IMR-90 (cell line): ENCODE data around the gene CREBBP. TPM values are rescaled to one million over a fixed set of nuclear protein-coding genes. Genes with fewer than 3 reads are reported as not detected.

Experiments used
- ATAC-seq: fragments of 200-7000 bp; cut with Tn5 transposase; 2 replicates; pipeline ENCODE4 v1.9.1; 2020; ENCODE audit warnings: low read depth, mild to moderate bottlenecking, moderate library complexity
- BruUV-seq: library from RNA; stranded (reverse); fragments of 400-500 nt; replicated peaks from 2 replicates; lab custom pipeline; 2021; lab: Mats Ljungman, UMichigan
- CTCF ChIA-PET: fragments of 300-600 bp; formaldehyde crosslinking; extraction: SDS; loops from one replicate; lab custom pipeline; 2021; ENCODE audit warnings: antibody characterized with exemption; lab: Yijun Ruan, JAX
- POLR2A ChIA-PET: fragments of 300-600 bp; sonication (Branson Sonifier 250); formaldehyde crosslinking; loops from one replicate; lab custom pipeline; 2022; ENCODE audit warnings: antibody characterized with exemption; ENCODE audit not compliant: unreplicated experiment; lab: Charles Lee
- DNase-seq: peaks from one replicate; pipeline ENCODE4 v3.0.0; 2013
- H2AFZ ChIP-seq: replicated peaks from 2 replicates; pipeline ENCODE3; 2013; ENCODE audit warnings: low read length, mild to moderate bottlenecking; ENCODE audit not compliant: poor library complexity
- H2AK5ac ChIP-seq: 2 replicates; pipeline ENCODE4 v1.6.1; 2013; ENCODE audit warnings: low read depth, low read length, inconsistent platforms
- H2AK9ac ChIP-seq: replicated peaks from 2 replicates; pipeline ENCODE3; 2013; ENCODE audit warnings: mild to moderate bottlenecking, low read depth, low read length, moderate library complexity; ENCODE audit not compliant: poor library complexity
- H2BK120ac ChIP-seq: 2 replicates; pipeline ENCODE4 v1.6.1; 2013; ENCODE audit warnings: low read depth, low read length, inconsistent platforms
- H2BK15ac ChIP-seq: 3 replicates; pipeline ENCODE4 v1.6.1; 2013; ENCODE audit warnings: low read depth, low read length, inconsistent platforms
- H2BK20ac ChIP-seq: 2 replicates; pipeline ENCODE4 v1.6.1; 2013; ENCODE audit warnings: low read depth, mild to moderate bottlenecking, inconsistent platforms, low read length, moderate library complexity
- H2BK5ac ChIP-seq: 2 replicates; pipeline ENCODE4 v1.6.1; 2013; ENCODE audit warnings: mild to moderate bottlenecking, low read depth, low read length, inconsistent platforms; ENCODE audit not compliant: poor library complexity, severe bottlenecking
- H3K14ac ChIP-seq: replicated peaks from 2 replicates; pipeline ENCODE4 v1.6.1; 2013; ENCODE audit warnings: low read depth, low read length, inconsistent platforms
- H3K18ac ChIP-seq: 2 replicates; pipeline ENCODE4 v1.6.1; 2013; ENCODE audit warnings: low read depth, low read length, control low read depth
- H3K23ac ChIP-seq: 2 replicates; pipeline ENCODE4 v1.6.1; 2013; ENCODE audit warnings: low read depth, low read length, inconsistent platforms
- H3K27ac ChIP-seq: 2 replicates; pipeline ENCODE4 v1.5.1; 2013; ENCODE audit warnings: mild to moderate bottlenecking, control low read depth, low read length; ENCODE audit not compliant: insufficient read depth
- H3K27me3 ChIP-seq: 2 replicates; pipeline ENCODE4 v1.6.1; 2013; ENCODE audit warnings: low read length; ENCODE audit not compliant: control insufficient read depth, insufficient read depth
- H3K36me3 ChIP-seq: 2 replicates; pipeline ENCODE4 v1.6.1; 2013; ENCODE audit warnings: low read length, mixed read lengths; ENCODE audit not compliant: control insufficient read depth, insufficient read depth
- H3K4ac ChIP-seq: 2 replicates; pipeline ENCODE4 v1.6.1; 2013; ENCODE audit warnings: low read depth, low read length, inconsistent platforms
- H3K4me1 ChIP-seq: 2 replicates; pipeline ENCODE4 v1.6.1; 2013; ENCODE audit warnings: low read length, mixed read lengths; ENCODE audit not compliant: control insufficient read depth, insufficient read depth
- H3K4me2 ChIP-seq: 2 replicates; pipeline ENCODE4 v1.6.1; 2013; ENCODE audit warnings: low read depth, mild to moderate bottlenecking, control low read depth, low read length, moderate library complexity
- H3K4me3 ChIP-seq: 2 replicates; pipeline ENCODE4 v1.5.1; 2013; ENCODE audit warnings: low read depth, mild to moderate bottlenecking, control low read depth, low read length, moderate library complexity; ENCODE audit not compliant: insufficient read depth
- H3K56ac ChIP-seq: 2 replicates; pipeline ENCODE4 v1.6.1; 2013; ENCODE audit warnings: low read length, inconsistent platforms; ENCODE audit not compliant: insufficient read depth; ENCODE audit errors: extremely low read depth
- H3K79me1 ChIP-seq, 2 experiments: 2 replicates each; pipeline ENCODE4 v1.6.1; 2013; ENCODE audit warnings: low read length in 2 of 2, inconsistent platforms in 1 of 2, low read depth in 1 of 2
- H3K9ac ChIP-seq: 2 replicates; pipeline ENCODE4 v1.6.1; 2013; ENCODE audit warnings: low read depth, low read length, control low read depth
- H3K9me1 ChIP-seq: 2 replicates; pipeline ENCODE4 v1.6.1; 2013; ENCODE audit warnings: low read length, inconsistent platforms; ENCODE audit not compliant: insufficient read depth
- H3K9me3 ChIP-seq: 2 replicates; pipeline ENCODE4 v1.6.1; 2013; ENCODE audit warnings: low read length; ENCODE audit not compliant: control insufficient read depth, insufficient read depth
- H4K20me1 ChIP-seq: 2 replicates; pipeline ENCODE4 v1.6.1; 2013; ENCODE audit warnings: low read length, inconsistent platforms; ENCODE audit not compliant: insufficient read depth
- H4K5ac ChIP-seq: 2 replicates; pipeline ENCODE4 v1.6.1; 2013; ENCODE audit warnings: mild to moderate bottlenecking, low read depth, low read length, control low read depth
- H4K8ac ChIP-seq, 2 experiments: 2 replicates each; pipeline ENCODE4 v1.6.1; 2013; ENCODE audit warnings: low read depth in 2 of 2, low read length in 2 of 2, control low read depth in 1 of 2, inconsistent platforms in 1 of 2
- H4K91ac ChIP-seq: 2 replicates; pipeline ENCODE4 v1.6.1; 2013; ENCODE audit warnings: low read depth, low read length, inconsistent platforms; ENCODE audit not compliant: insufficient read depth
- CEBPB ChIP-seq: IDR thresholded peaks from 2 replicates; pipeline ENCODE4 v1.6.1; 2012; ENCODE audit warnings: low read depth, low read length, improper control_type of control experiment
- CHD1 ChIP-seq: IDR thresholded peaks from 2 replicates; pipeline ENCODE4 v1.6.1; 2012; ENCODE audit warnings: low read depth, low read length, improper control_type of control experiment
- ELK1 ChIP-seq: fragments of 150-350 bp; IDR thresholded peaks from 2 replicates; pipeline ENCODE4 v1.6.1; 2016; ENCODE audit warnings: low read depth, mild to moderate bottlenecking, low read length, moderate library complexity, borderline replicate concordance
- FOS ChIP-seq: fragments of 150-350 bp; IDR thresholded peaks from 2 replicates; pipeline ENCODE4 v1.6.1; 2016; ENCODE audit warnings: low read depth, low read length
- MAFK ChIP-seq: IDR thresholded peaks from 2 replicates; pipeline ENCODE4 v1.6.1; 2012; ENCODE audit warnings: low read depth, low read length, improper control_type of control experiment
- MAZ ChIP-seq: IDR thresholded peaks from 2 replicates; pipeline ENCODE4 v1.6.1; 2012; ENCODE audit warnings: low read depth, mild to moderate bottlenecking, low read length, improper control_type of control experiment, moderate library complexity, borderline replicate concordance
- MXI1 ChIP-seq: IDR thresholded peaks from 2 replicates; pipeline ENCODE4 v1.6.1; 2012; ENCODE audit warnings: low read depth, mild to moderate bottlenecking, low read length, moderate library complexity, borderline replicate concordance
- NFE2L2 ChIP-seq: fragments of 150-350 bp; IDR thresholded peaks from 2 replicates; pipeline ENCODE4 v1.6.1; 2016; ENCODE audit warnings: low read depth, mild to moderate bottlenecking, low read length
- POLR2A ChIP-seq: IDR thresholded peaks from 2 replicates; pipeline ENCODE4 v1.6.1; 2012; ENCODE audit warnings: mild to moderate bottlenecking, low read depth, low read length
- RAD21 ChIP-seq: IDR thresholded peaks from 2 replicates; pipeline ENCODE4 v1.6.1; 2012; ENCODE audit warnings: low read length, improper control_type of control experiment
- RCOR1 ChIP-seq: IDR thresholded peaks from 2 replicates; pipeline ENCODE4 v1.6.1; 2012; ENCODE audit warnings: mild to moderate bottlenecking, low read length, improper control_type of control experiment; ENCODE audit not compliant: insufficient replicate concordance
- RFX5 ChIP-seq: IDR thresholded peaks from 2 replicates; pipeline ENCODE4 v1.8.0; 2012; ENCODE audit warnings: low read depth, mild to moderate bottlenecking, low read length, moderate library complexity
- SMC3 ChIP-seq: fragments of 150-350 bp; IDR thresholded peaks from 2 replicates; pipeline ENCODE4 v1.6.1; 2016; ENCODE audit warnings: low read depth, mild to moderate bottlenecking, antibody characterized with exemption, low read length, moderate library complexity
- WGBS, 2 experiments: methylation state at CpG; one replicate each; pipeline versions ENCODE4 v1.1.5 to v1.1.7; 2013; ENCODE audit warnings: missing lambda C conversion rate in 2 of 2; ENCODE audit not compliant: insufficient read length in 1 of 2; ENCODE audit errors: extremely low coverage in 2 of 2; 5-methylcytosine and 5-hydroxymethylcytosine counted together
- dilution Hi-C: fragments of 300-500 bp; cut with HindIII; formaldehyde crosslinking; loops from one replicate; pipeline ENCODE4 v1.14.3; 2018; ENCODE audit warnings: low sequenced_read_pairs; ENCODE audit not compliant: unreplicated experiment
- in situ Hi-C: fragments of 300-500 bp; cut with MboI; formaldehyde crosslinking; loops from 3 replicates; pipeline ENCODE4 v1.14.3; 2019; ENCODE audit warnings: low sequenced_read_pairs, inconsistent platforms, mixed read lengths
- intact Hi-C: fragments of 100-400 bp; cut with micrococcal nuclease; formaldehyde crosslinking; loops from 2 replicates; pipeline ENCODE4 v1.10.0; 2022
- polyA plus RNA-seq, 3 experiments: library from polyadenylated mRNA; depleted of rRNA; stranded (reverse); fragments of >200 nt; gene quantifications; 2 replicates each; pipeline ENCODE4 v1.2.3, GENCODE V29; 2012; ENCODE audit warnings: low replicate concordance in 1 of 3
- total RNA-seq: library from RNA; depleted of rRNA; stranded (reverse); fragments of >200 nt; gene quantifications from 2 replicates; pipeline ENCODE4 v1.2.3, GENCODE V29; 2012
- TF ChIP-seq, protein P1 (sequence below): conservative IDR thresholded peaks from 2 replicates; pipeline ENCODE4 v1.5.1; 2012; ENCODE audit warnings: mild to moderate bottlenecking, low read depth, low read length, improper control_type of control experiment
- TF ChIP-seq, protein P2 (sequence below): fragments of 150-350 bp; IDR thresholded peaks from 2 replicates; pipeline ENCODE4 v1.6.1; 2017; ENCODE audit warnings: mild to moderate bottlenecking, antibody characterized with exemption, low read length, low read depth

The CREBBP gene
- total and polyA plus RNA-seq, 2 of the 4 experiments (the other 2 are of a cell fraction) = 7.3 to 12.5 TPM

GRCh38 chr16:3808308-3809063 lies 72.0 kb downstream of the CREBBP start:
- no peak overlapping the region for H3K23ac ChIP-seq
- peaks cover 52 to 93% of the 10 kb centered on the region in 2 experiments for H3K79me1 ChIP-seq
- H3K4me1 ChIP-seq = peaks cover 2% of the 10 kb centered on the region; the same call in 1 of the 2 replicates
- H4K20me1 ChIP-seq = peaks cover 96% of the 10 kb centered on the region
- H3K56ac ChIP-seq = no peak overlapping the region
- BruUV-seq = no TSS peak
- H3K27me3 ChIP-seq = no peaks in the 10 kb centered on the region
- ChIA-PET CTCF (no interaction called here), POLR2A (no interaction called here)
- H4K5ac ChIP-seq = no peak overlapping the region
- no peak overlapping the region for H3K27ac ChIP-seq
- peaks cover 26% of the 10 kb centered on the region for H3K9me1 ChIP-seq
- H3K9ac ChIP-seq = no peak overlapping the region
- 86% methylated on average over 1 of the region's 9 CpGs; no CpG with 5 or more reads in 1 of the 2 experiments for WGBS, 2 experiments
- no peaks in the 10 kb centered on the region for H3K9me3 ChIP-seq
- no peak overlapping the region for H3K4ac ChIP-seq
- ATAC-seq = no peak
- no peak overlapping the region for H3K4me3 ChIP-seq
- no peak for DNase-seq
- no peak overlapping the region for H2BK15ac ChIP-seq
- H4K8ac ChIP-seq = no peak overlapping the region
- H2AK5ac ChIP-seq = no peak overlapping the region
- H3K4me2 ChIP-seq = no peak overlapping the region
- no peak overlapping the region for H2AK9ac ChIP-seq
- H4K91ac ChIP-seq = no peak overlapping the region
- no peak overlapping the region for H2AFZ ChIP-seq
- H3K18ac ChIP-seq = no peak overlapping the region
- intact Hi-C loops = no loop called here
- in situ Hi-C loops = no loop called here
- dilution Hi-C loops = no loop called here
- peaks cover 21% of the 10 kb centered on the region; the same call in 1 of the 2 replicates for H3K36me3 ChIP-seq
- no peak overlapping the region for H2BK20ac ChIP-seq
- no peak overlapping the region for H3K14ac ChIP-seq
- no peak overlapping the region for H2BK5ac ChIP-seq
- H2BK120ac ChIP-seq = no peak overlapping the region
- TF ChIP-seq NFE2L2 (no peak), CEBPB (no peak), POLR2A (no peak), RAD21 (no peak), FOS (no peak), RFX5 (no peak), MAFK (no peak), MAZ (no peak), ELK1 (no peak), SMC3 (no peak), RCOR1 (no peak), MXI1 (no peak), CHD1 (no peak)
- TF ChIP-seq, protein P1, sequence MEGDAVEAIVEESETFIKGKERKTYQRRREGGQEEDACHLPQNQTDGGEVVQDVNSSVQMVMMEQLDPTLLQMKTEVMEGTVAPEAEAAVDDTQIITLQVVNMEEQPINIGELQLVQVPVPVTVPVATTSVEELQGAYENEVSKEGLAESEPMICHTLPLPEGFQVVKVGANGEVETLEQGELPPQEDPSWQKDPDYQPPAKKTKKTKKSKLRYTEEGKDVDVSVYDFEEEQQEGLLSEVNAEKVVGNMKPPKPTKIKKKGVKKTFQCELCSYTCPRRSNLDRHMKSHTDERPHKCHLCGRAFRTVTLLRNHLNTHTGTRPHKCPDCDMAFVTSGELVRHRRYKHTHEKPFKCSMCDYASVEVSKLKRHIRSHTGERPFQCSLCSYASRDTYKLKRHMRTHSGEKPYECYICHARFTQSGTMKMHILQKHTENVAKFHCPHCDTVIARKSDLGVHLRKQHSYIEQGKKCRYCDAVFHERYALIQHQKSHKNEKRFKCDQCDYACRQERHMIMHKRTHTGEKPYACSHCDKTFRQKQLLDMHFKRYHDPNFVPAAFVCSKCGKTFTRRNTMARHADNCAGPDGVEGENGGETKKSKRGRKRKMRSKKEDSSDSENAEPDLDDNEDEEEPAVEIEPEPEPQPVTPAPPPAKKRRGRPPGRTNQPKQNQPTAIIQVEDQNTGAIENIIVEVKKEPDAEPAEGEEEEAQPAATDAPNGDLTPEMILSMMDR = no peak
- TF ChIP-seq, protein P2, sequence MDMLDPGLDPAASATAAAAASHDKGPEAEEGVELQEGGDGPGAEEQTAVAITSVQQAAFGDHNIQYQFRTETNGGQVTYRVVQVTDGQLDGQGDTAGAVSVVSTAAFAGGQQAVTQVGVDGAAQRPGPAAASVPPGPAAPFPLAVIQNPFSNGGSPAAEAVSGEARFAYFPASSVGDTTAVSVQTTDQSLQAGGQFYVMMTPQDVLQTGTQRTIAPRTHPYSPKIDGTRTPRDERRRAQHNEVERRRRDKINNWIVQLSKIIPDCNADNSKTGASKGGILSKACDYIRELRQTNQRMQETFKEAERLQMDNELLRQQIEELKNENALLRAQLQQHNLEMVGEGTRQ = no peak
